Thyroid gland (tissue), 4 donors: ENCODE data around the gene SIM2. TPM values are rescaled to one million over a fixed set of nuclear protein-coding genes. Genes with fewer than 3 reads are reported as not detected.

Experiments
- DNase-seq, 2 donors: peaks; one replicate each; pipeline ENCODE4 v3.0.0-alpha.2; 2019
- H3K27ac ChIP-seq, 3 donors: fragments of 200-600 bp; sonication (generic); 1 replicate in 2 of 3; 2 replicates in 1 of 3; pipeline ENCODE4 v1.5.1; 2016 to 2019; ENCODE audit warnings: mild to moderate bottlenecking in 1 of 3, moderate library complexity in 1 of 3
- H3K27me3 ChIP-seq: fragments of 200-600 bp; sonication (generic); one replicate; pipeline ENCODE4 v1.5.1; 2019
- H3K36me3 ChIP-seq, 2 donors: fragments of 200-600 bp; sonication (generic); one replicate each; pipeline ENCODE4 v1.5.1; 2016 to 2019
- H3K4me1 ChIP-seq, 2 donors: fragments of 200-600 bp; sonication (generic); one replicate each; pipeline ENCODE4 v1.5.1; 2017 to 2019
- H3K4me3 ChIP-seq, 3 donors: fragments of 200-600 bp; sonication (generic); replicated peaks in 1 of 3; 1 replicate in 2 of 3; 2 replicates in 1 of 3; pipeline ENCODE4 v1.5.1; 2016; ENCODE audit warnings: mild to moderate bottlenecking in 1 of 3
- H3K9me3 ChIP-seq: fragments of 200-600 bp; sonication (generic); one replicate; pipeline ENCODE4 v1.5.1; 2017
- CTCF ChIP-seq, 6 experiments: fragments of 200-600 bp in 3 of 6; fragments of 450-650 bp in 3 of 6; sonication (generic) in 3 of 6; IDR thresholded peaks; one replicate each; pipeline ENCODE4 v1.5.1; 2016 to 2019; ENCODE audit warnings: antibody characterized with exemption in 6 of 6, mild to moderate bottlenecking in 2 of 6, inconsistent platforms in 1 of 6, moderate library complexity in 1 of 6
- POLR2A ChIP-seq, 2 donors: fragments of 450-650 bp; IDR thresholded peaks; one replicate each; pipeline ENCODE4 v1.6.1; 2017; ENCODE audit warnings: antibody characterized with exemption in 2 of 2, mild to moderate bottlenecking in 2 of 2, moderate library complexity in 1 of 2
- intact Hi-C: fragments of 100-400 bp; cut with DNase I; formaldehyde crosslinking; loops from one replicate; pipeline ENCODE4 v1.15.1; 2023
- total RNA-seq, 4 donors: library from RNA; depleted of rRNA; stranded (reverse); fragments of >200 nt; gene quantifications; one replicate each; pipeline ENCODE4 v1.2.3, GENCODE V29; 2016

Gene SIM2
- total RNA-seq, 4 donors from 2014 or later = not detected

- TF ChIP-seq POLR2A (IDR thresholded peaks at IDR 0.05) (no peak), CTCF (IDR thresholded peaks at IDR 0.05) (no peak)
- Histone ChIP-seq H3K4me3 (no peak overlapping the region), H3K27me3 (no peaks in the 10 kb centered on the region), H3K9me3 (no peaks in the 10 kb centered on the region), H3K36me3 (no peaks in the 10 kb centered on the region), H3K27ac (no peak overlapping the region), H3K4me1 (no peaks in the 10 kb centered on the region)
- intact Hi-C loops = no loop called here
- DNase-seq = no peak
These were observed 99.6 kb downstream of the SIM2 start for GRCh38 chr21:36798491-36798890.

Other genes with a start within 250 kb of the SIM2 start
- not detected for gene CLDN14, start 219.0 kb upstream of the SIM2 start, total RNA-seq